ENCODE data around the gene PTPRB. TPM values are rescaled to one million over a fixed set of nuclear protein-coding genes. Genes with fewer than 3 reads are reported as not detected.

The PTPRB gene
- total RNA-seq, 6 experiments from 2014 or later: 12.7 to 35.9 (median 16.9) TPM

GRCh38 chr12:70583251-70583650 is 54.0 kb downstream of the PTPRB start:
- Histone ChIP-seq H3K27me3 (no peaks in the 10 kb centered on the region), H3K27ac (no peak overlapping the region), H3K36me3 (peaks cover 0 to 4% (median 0%) of the 10 kb centered on the region in 4 donors), H3K4me1 (no peaks in the 10 kb centered on the region), H3K4me3 (no peak overlapping the region), H3K9me3 (no peaks in the 10 kb centered on the region)
- DNase-seq (no peak), ATAC-seq (no peak)
- 44% methylated on average over 2 of the region's 2 CpGs for WGBS (ENCODE audit: insufficient coverage, low coverage, low lambda C conversion rate, missing lambda C conversion rate)
- intact Hi-C loops (cut with DNase I): no loop called here
- no peak for TF ChIP-seq POLR2A (IDR thresholded peaks at IDR 0.05)
- no peak for TF ChIP-seq CTCF (IDR thresholded peaks at IDR 0.05)

GRCh38 chr12:70581208-70581607 is 56.0 kb downstream of the PTPRB start:
- H3K27me3 ChIP-seq: no peaks in the 10 kb centered on the region
- no peak for ATAC-seq
- H3K27ac ChIP-seq: no peak overlapping the region
- peaks cover 0 to 4% (median 0%) of the 10 kb centered on the region in 4 donors for H3K36me3 ChIP-seq
- 50% methylated on average over 1 of the region's 1 CpG for WGBS (ENCODE audit: insufficient coverage, low coverage, low lambda C conversion rate, missing lambda C conversion rate)
- H3K4me3 ChIP-seq: no peak overlapping the region
- intact Hi-C loops (cut with DNase I): no loop called here
- DNase-seq: no peak
- TF ChIP-seq CTCF (IDR thresholded peaks at IDR 0.05) (no peak), POLR2A (IDR thresholded peaks at IDR 0.05) (no peak)
- H3K9me3 ChIP-seq: no peaks in the 10 kb centered on the region
- H3K4me1 ChIP-seq: no peaks in the 10 kb centered on the region

GRCh38 chr12:70577283-70577634 is 60.0 kb downstream of the PTPRB start:
- DNase-seq (no peak), ATAC-seq (no peak)
- H3K27me3 ChIP-seq: no peaks in the 10 kb centered on the region
- H3K36me3 ChIP-seq: no peaks in the 10 kb centered on the region
- WGBS (ENCODE audit: insufficient coverage, low coverage, low lambda C conversion rate, missing lambda C conversion rate): 7% methylated on average over 3 of the region's 3 CpGs
- no peaks in the 10 kb centered on the region for H3K4me1 ChIP-seq
- no peak overlapping the region for H3K4me3 ChIP-seq
- intact Hi-C loops (cut with DNase I): loop anchor here (10.0 kb wide), 2 partner anchors 672 to 692 kb away; no protein-coding TSS in a partner anchor
- no peak for TF ChIP-seq CTCF (IDR thresholded peaks at IDR 0.05)
- TF ChIP-seq POLR2A (IDR thresholded peaks at IDR 0.05): no peak
- no peaks in the 10 kb centered on the region for H3K9me3 ChIP-seq
- H3K27ac ChIP-seq: no peak overlapping the region

- Histone ChIP-seq H3K27ac (no peak overlapping the region), H3K27me3 (no peaks in the 10 kb centered on the region), H3K4me1 (no peaks in the 10 kb centered on the region), H3K4me3 (no peak overlapping the region), H3K36me3 (no peaks in the 10 kb centered on the region), H3K9me3 (no peaks in the 10 kb centered on the region)
- TF ChIP-seq CTCF (IDR thresholded peaks at IDR 0.05): peak; percentile 72 to 84 (median 79)
- TF ChIP-seq POLR2A (IDR thresholded peaks at IDR 0.05): no peak
- ATAC-seq (peak; percentile 81 to 91 (median 84)), DNase-seq (no peak)
- intact Hi-C loops (cut with DNase I): loop anchor here (10.0 kb wide), 2 partner anchors 672 to 692 kb away; no protein-coding TSS in a partner anchor
- 37% methylated on average over 12 of the region's 19 CpGs for WGBS (ENCODE audit: insufficient coverage, low coverage, low lambda C conversion rate, missing lambda C conversion rate)
These were observed 60.6 kb downstream of the PTPRB start for GRCh38 chr12:70576341-70577282.
